Tibial nerve (tissue), 4 donors: Measurements from ENCODE around the gene ABHD1. TPM values are rescaled to one million over a fixed set of nuclear protein-coding genes. Genes with fewer than 3 reads are reported as not detected.
"Not testable (repeated sequence)": the region's sequence is repeated elsewhere in the genome, so short reads cannot be mapped to it uniquely, and the experiment has no call there.

Source experiments
- DNase-seq, 2 donors: peaks; one replicate each; pipeline ENCODE4 v3.0.0-alpha.2; 2019; ENCODE audit warnings: low spot score in 2 of 2
- H3K27ac ChIP-seq, 4 donors: fragments of 200-600 bp; sonication (generic) in 3 of 4; one replicate each; pipeline ENCODE4 v1.5.1; 2017 to 2019; ENCODE audit warnings: mild to moderate bottlenecking in 1 of 4
- H3K27me3 ChIP-seq, 2 donors: fragments of 200-600 bp; sonication (generic) in 1 of 2; one replicate each; pipeline versions ENCODE4 v1.5.1 to v1.6.0; 2017 to 2019
- H3K36me3 ChIP-seq, 3 donors: fragments of 200-600 bp; sonication (generic); one replicate each; pipeline ENCODE4 v1.5.1; 2018 to 2019
- H3K4me1 ChIP-seq, 4 donors: fragments of 200-600 bp; sonication (generic) in 3 of 4; one replicate each; pipeline ENCODE4 v1.5.1; 2017 to 2019
- H3K4me3 ChIP-seq, 4 donors: fragments of 200-600 bp; sonication (generic) in 3 of 4; one replicate each; pipeline ENCODE4 v1.5.1; 2017 to 2019; ENCODE audit warnings: mild to moderate bottlenecking in 1 of 4, moderate library complexity in 1 of 4
- H3K9me3 ChIP-seq, 4 donors: fragments of 200-600 bp; sonication (generic) in 3 of 4; one replicate each; pipeline ENCODE4 v1.5.1; 2017 to 2019
- EP300 ChIP-seq, 2 donors: sonication (generic); formaldehyde crosslinking; IDR thresholded peaks; one replicate each; pipeline ENCODE4 v1.6.1; 2017; ENCODE audit warnings: antibody characterized with exemption in 2 of 2, mild to moderate bottlenecking in 1 of 2
- POLR2A ChIP-seq, 2 donors: fragments of 450-650 bp; IDR thresholded peaks; one replicate each; pipeline ENCODE4 v1.6.1; 2017; ENCODE audit warnings: antibody characterized with exemption in 2 of 2, mild to moderate bottlenecking in 2 of 2, moderate library complexity in 2 of 2
- WGBS, 2 donors: methylation state at CpG; one replicate each; pipeline ENCODE4 v1.1.5; 2018; 5-methylcytosine and 5-hydroxymethylcytosine counted together
- total RNA-seq, 4 donors: library from RNA; depleted of rRNA; stranded (reverse); fragments of >200 nt; gene quantifications; one replicate each; pipeline ENCODE4 v1.1.0, GENCODE V29; 2016
- TF ChIP-seq, protein P1 (sequence below), 5 experiments: fragments of 200-600 bp in 3 of 5; fragments of 450-650 bp in 2 of 5; sonication (generic) in 3 of 5; IDR thresholded peaks; one replicate each; pipeline ENCODE4 v1.5.1; 2016 to 2019; ENCODE audit warnings: antibody characterized with exemption in 5 of 5, mild to moderate bottlenecking in 3 of 5, moderate library complexity in 2 of 5

The ABHD1 gene
- total RNA-seq, 4 donors from 2014 or later: 0.42 to 0.78 (median 0.44) TPM; not detected in 1

DNA sequence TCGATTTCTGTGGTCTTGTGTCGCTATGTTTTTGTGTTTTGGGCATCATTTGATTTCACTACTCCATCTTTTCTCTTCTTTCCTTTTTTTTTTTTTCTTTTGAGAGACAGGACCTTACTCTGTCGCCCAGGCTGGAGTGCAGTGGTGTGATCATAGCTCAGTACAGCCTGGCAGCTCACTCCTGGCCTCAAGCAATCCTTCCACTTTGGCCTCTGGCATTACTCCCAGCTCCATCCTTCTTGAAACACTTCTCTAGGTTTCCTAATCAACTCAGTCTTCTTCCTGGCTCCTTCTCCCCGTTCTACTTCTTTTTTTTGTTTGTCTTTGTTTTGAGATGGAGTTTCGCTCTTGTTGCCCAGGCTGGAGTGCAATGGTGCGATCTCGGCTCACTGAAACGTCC is 51.7 kb downstream of the ABHD1 start:
- TF ChIP-seq POLR2A (IDR thresholded peaks at IDR 0.05) (no peak), EP300 (IDR thresholded peaks at IDR 0.05) (peak in 1 of 2 donors; percentile 33)
- TF ChIP-seq, protein P1, sequence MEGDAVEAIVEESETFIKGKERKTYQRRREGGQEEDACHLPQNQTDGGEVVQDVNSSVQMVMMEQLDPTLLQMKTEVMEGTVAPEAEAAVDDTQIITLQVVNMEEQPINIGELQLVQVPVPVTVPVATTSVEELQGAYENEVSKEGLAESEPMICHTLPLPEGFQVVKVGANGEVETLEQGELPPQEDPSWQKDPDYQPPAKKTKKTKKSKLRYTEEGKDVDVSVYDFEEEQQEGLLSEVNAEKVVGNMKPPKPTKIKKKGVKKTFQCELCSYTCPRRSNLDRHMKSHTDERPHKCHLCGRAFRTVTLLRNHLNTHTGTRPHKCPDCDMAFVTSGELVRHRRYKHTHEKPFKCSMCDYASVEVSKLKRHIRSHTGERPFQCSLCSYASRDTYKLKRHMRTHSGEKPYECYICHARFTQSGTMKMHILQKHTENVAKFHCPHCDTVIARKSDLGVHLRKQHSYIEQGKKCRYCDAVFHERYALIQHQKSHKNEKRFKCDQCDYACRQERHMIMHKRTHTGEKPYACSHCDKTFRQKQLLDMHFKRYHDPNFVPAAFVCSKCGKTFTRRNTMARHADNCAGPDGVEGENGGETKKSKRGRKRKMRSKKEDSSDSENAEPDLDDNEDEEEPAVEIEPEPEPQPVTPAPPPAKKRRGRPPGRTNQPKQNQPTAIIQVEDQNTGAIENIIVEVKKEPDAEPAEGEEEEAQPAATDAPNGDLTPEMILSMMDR (IDR thresholded peaks at IDR 0.05): no peak
- Histone ChIP-seq H3K4me3 (no peak overlapping the region), H3K9me3 (no peaks in the 10 kb centered on the region), H3K27ac (peak overlapping the region in 2 of 4 donors; percentile 12 to 48), H3K4me1 (peaks cover 0 to 7% (median under 1%) of the 10 kb centered on the region in 4 donors), H3K36me3 (no peaks in the 10 kb centered on the region), H3K27me3 (no peaks in the 10 kb centered on the region)
- 71 to 77% methylated on average over 8 of the region's 8 CpGs for WGBS, 2 donors
- DNase-seq: peak in 1 of 2 donors; percentile 60

DNA sequence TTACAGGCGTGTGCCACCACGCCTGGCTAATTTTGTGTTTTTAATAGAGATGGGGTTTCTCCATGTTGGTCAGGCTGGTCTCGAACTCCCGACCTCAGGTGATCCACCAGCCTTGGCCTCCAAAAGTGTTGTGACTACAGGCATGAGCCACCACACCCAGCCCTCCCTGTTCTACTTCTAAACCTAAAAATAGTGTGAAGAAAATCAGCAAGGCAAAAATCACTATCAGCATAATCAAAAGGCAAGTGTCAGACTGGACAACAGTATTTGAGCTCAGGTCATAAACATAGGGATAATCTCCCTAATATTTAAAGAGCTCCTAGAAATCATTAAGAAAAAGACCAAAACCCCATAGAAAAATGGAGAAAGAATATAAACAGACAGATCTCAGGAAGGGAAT is 52.2 kb downstream of the ABHD1 start:
- DNase-seq, H3K36me3 ChIP-seq, H3K9me3 ChIP-seq, H3K27me3 ChIP-seq, H3K4me1 ChIP-seq, H3K4me3 ChIP-seq: not testable (repeated sequence)
- 88 to 94% methylated on average over 4 of the region's 4 CpGs for WGBS, 2 donors
- H3K27ac ChIP-seq: peak overlapping the region in 2 of 4 donors; percentile 12 to 48

DNA sequence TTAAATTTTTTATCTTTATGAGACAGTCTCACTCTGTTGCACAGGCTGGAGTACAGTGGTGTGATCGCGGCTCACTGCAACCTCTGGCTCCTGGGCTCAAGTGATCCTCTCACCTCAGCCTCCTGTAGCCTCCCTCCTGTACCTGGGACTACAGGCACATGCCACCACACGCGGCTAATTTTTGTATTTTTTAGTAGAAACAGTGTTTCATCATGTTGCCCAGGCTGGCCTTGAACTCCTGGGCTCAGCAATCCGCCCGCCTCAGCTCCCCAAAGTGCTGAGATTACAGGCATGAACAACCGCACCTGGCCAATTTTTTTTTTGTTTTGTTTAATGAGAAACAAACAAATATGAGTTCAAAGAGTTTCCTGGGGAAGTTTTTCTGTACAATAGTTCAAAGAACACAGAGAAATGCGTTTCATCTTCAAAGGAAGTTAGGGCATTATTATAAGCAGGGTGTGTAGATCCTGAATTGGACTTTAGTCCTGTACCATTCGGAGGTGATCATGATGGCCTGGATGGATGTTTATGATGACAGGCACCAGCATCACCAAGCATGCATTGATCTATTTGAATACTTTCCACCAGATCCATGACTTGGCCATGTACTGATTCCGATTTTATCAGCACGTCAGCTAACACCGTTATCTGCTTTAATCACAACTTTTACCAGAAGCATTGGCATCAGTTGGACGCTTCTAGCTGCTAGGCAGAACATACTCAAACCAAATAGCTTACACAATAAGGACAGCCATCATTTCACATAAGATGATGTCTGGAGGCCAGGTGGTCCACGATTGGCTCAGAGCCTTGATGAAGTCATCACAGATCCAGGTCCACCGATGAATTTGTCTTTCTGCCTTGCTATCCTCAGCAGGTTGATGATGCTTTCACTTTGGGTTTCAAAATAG is 54.1 kb downstream of the ABHD1 start:
- no peak for DNase-seq
- H3K4me1 ChIP-seq: peaks cover 0 to 7% (median 0%) of the 10 kb centered on the region in 4 donors
- H3K9me3 ChIP-seq: no peaks in the 10 kb centered on the region
- no peak overlapping the region for H3K27ac ChIP-seq
- no peaks in the 10 kb centered on the region for H3K36me3 ChIP-seq
- TF ChIP-seq POLR2A (IDR thresholded peaks at IDR 0.05): no peak
- no peak for TF ChIP-seq EP300 (IDR thresholded peaks at IDR 0.05)
- TF ChIP-seq, protein P1 (IDR thresholded peaks at IDR 0.05): no peak
- no peaks in the 10 kb centered on the region for H3K27me3 ChIP-seq
- H3K4me3 ChIP-seq: no peak overlapping the region
- 85% methylated on average over 15 of the region's 15 CpGs for WGBS, 2 donors

DNA sequence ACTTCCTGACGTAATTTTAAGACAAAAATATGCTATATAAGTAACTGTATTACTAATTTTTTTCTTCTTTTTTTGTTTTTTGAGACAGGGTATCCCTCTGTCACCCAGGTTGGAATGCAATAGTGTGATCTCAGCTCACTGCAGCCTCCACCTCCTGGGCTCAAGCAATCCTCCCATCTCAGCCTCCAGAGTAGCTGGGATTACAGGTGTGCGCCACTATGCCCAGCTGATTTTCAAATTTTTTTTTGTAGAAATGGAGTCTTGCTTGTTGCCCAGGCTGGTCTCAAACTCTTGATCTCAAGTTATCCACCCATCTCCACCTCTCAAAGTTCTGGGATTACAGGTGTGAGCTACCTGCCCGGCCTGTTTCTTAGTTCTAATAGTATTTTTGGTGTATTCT is 54.9 kb downstream of the ABHD1 start:
- peaks cover 0 to 7% (median 0%) of the 10 kb centered on the region in 4 donors for H3K4me1 ChIP-seq
- no peak overlapping the region for H3K4me3 ChIP-seq
- no peak for DNase-seq
- no peaks in the 10 kb centered on the region for H3K9me3 ChIP-seq
- TF ChIP-seq, protein P1 (IDR thresholded peaks at IDR 0.05): no peak
- TF ChIP-seq EP300 (IDR thresholded peaks at IDR 0.05) (no peak), POLR2A (IDR thresholded peaks at IDR 0.05) (no peak)
- 85 to 88% methylated on average over 3 of the region's 3 CpGs for WGBS, 2 donors
- H3K36me3 ChIP-seq: no peaks in the 10 kb centered on the region
- no peak overlapping the region for H3K27ac ChIP-seq
- H3K27me3 ChIP-seq: no peaks in the 10 kb centered on the region

DNA sequence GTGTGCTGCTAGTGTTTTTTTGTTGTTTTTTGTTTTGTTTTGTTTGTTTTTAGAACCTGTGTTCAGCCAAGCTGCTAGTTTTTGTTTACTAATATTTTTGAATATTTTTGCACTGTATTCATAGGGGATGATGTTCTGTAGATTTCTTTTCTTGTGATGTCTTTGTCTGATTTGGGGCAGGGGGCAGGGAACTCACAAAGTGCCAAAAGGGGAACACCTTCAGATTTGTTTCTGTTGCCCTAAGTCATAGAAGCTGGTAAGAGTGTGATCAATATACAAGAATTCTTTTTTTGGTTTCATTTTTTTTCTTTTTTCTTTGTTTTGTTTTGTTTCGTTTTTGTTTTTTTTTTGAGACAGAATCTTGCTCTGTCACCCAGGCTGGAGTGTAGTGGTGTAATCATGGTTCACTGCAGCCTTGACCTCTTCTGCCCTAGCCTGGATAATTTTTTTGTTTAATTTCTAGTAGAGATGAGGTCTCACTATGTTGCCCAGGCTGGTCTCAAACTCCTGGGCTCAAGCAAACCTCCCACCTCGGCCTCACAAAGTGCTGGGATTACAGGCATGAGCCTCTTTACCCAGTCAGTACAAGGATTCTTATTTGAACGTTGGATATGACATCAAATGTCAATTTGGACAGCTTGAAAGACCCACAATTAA is 55.9 kb downstream of the ABHD1 start:
- Histone ChIP-seq H3K9me3 (no peaks in the 10 kb centered on the region), H3K4me1 (peaks cover 0 to 8% (median 0%) of the 10 kb centered on the region in 4 donors), H3K36me3 (no peaks in the 10 kb centered on the region), H3K27ac (peak overlapping the region in 1 of 4 donors; percentile 22), H3K4me3 (no peak overlapping the region), H3K27me3 (no peaks in the 10 kb centered on the region)
- TF ChIP-seq, protein P1 (IDR thresholded peaks at IDR 0.05): no peak
- TF ChIP-seq EP300 (IDR thresholded peaks at IDR 0.05) (no peak), POLR2A (IDR thresholded peaks at IDR 0.05) (no peak)
- 54 to 55% methylated on average over 3 of the region's 3 CpGs for WGBS, 2 donors
- DNase-seq: no peak

Other genes starting within 250 kb of the ABHD1 start
- 10 to 100 TPM; 16.6 to 26.4 (median 19.7) TPM for gene MAPRE3, start 153.2 kb upstream of the ABHD1 start, total RNA-seq
- gene TMEM214, start 90.8 kb upstream of the ABHD1 start, total RNA-seq: 10 to 100 TPM; 45.7 to 71.4 (median 53.4) TPM
- 10 to 100 TPM; 12.1 to 14.4 (median 14.3) TPM for gene AGBL5, start 72.1 kb upstream of the ABHD1 start, total RNA-seq
- 100 to 1,000 TPM; 111 to 217 (median 166) TPM for gene OST4, start 52.2 kb upstream of the ABHD1 start, total RNA-seq
- gene EMILIN1, start 45.2 kb upstream of the ABHD1 start, total RNA-seq: 10 to 100 TPM; 56.6 to 95.1 (median 70.1) TPM
- 10 to 100 TPM in 2 of 4 donors, 1 to 10 TPM in 2; 5.1 to 12.2 (median 9.1) TPM for gene KHK, start 37.0 kb upstream of the ABHD1 start, total RNA-seq
- 10 to 100 TPM in 1 of 4 donors, 1 to 10 TPM in 3; 2.8 to 15.9 (median 8.4) TPM for gene CGREF1, start 4.7 kb upstream of the ABHD1 start, total RNA-seq
- 100 to 1,000 TPM in 1 of 4 donors, 10 to 100 TPM in 3; 54.4 to 114 (median 80.1) TPM for gene PREB, start 10.8 kb downstream of the ABHD1 start, total RNA-seq
- gene PRR30, start 15.6 kb downstream of the ABHD1 start, total RNA-seq: not detected
- gene TCF23, start 25.2 kb downstream of the ABHD1 start, total RNA-seq: not detected
- gene ATRAID, start 88.2 kb downstream of the ABHD1 start, total RNA-seq: 100 to 1,000 TPM; 107 to 210 (median 124) TPM
- 10 to 100 TPM; 19.0 to 50.0 (median 41.5) TPM for gene SLC5A6, start 88.5 kb downstream of the ABHD1 start, total RNA-seq
- 10 to 100 TPM; 18.6 to 69.6 (median 32.9) TPM for gene CAD, start 93.6 kb downstream of the ABHD1 start, total RNA-seq
- gene SLC30A3, start 139.2 kb downstream of the ABHD1 start, total RNA-seq: under 1 TPM in 1 of 4 donors, not detected in 3; 0.44 TPM
- gene DNAJC5G, start 151.6 kb downstream of the ABHD1 start, total RNA-seq: 1 to 10 TPM in 1 of 4 donors, not detected in 3; 2.5 TPM
- 1 to 10 TPM in 2 of 4 donors, under 1 TPM in 2; 0.21 to 2.7 (median 1.3) TPM for gene TRIM54, start 158.6 kb downstream of the ABHD1 start, total RNA-seq
- 10 to 100 TPM; 14.9 to 24.0 (median 16.8) TPM for gene UCN, start 184.6 kb downstream of the ABHD1 start, total RNA-seq
- gene MPV17, start 199.3 kb downstream of the ABHD1 start, total RNA-seq: 100 to 1,000 TPM in 1 of 4 donors, 10 to 100 TPM in 3; 68.4 to 105 (median 87.3) TPM
- gene GTF3C2, start 232.9 kb downstream of the ABHD1 start, total RNA-seq: 10 to 100 TPM; 38.9 to 54.0 (median 46.0) TPM
- gene EIF2B4, start 246.5 kb downstream of the ABHD1 start, total RNA-seq: 10 to 100 TPM; 43.3 to 69.0 (median 59.8) TPM
- gene SNX17, start 246.8 kb downstream of the ABHD1 start, total RNA-seq: 10 to 100 TPM; 71.6 to 97.7 (median 90.8) TPM